HepG2 (cell line): ENCODE measurements around the gene ABHD12. TPM values are rescaled to one million over a fixed set of nuclear protein-coding genes. Genes with fewer than 3 reads are reported as not detected.

ENCODE experiments used
- CTCF ChIP-seq: sonication (generic); formaldehyde crosslinking; IDR thresholded peaks from 2 replicates; pipeline ENCODE4 v1.5.0; 2020; ENCODE audit warnings: mild to moderate bottlenecking, missing genetic modification reagents, moderate library complexity
- HOXD1 ChIP-seq: sonication (generic); formaldehyde crosslinking; IDR thresholded peaks from 2 replicates; pipeline ENCODE4 v1.5.0; 2020; ENCODE audit warnings: missing genetic modification reagents
- JARID2 ChIP-seq: sonication (generic); formaldehyde crosslinking; IDR thresholded peaks from 2 replicates; pipeline ENCODE4 v1.8.1; 2023; ENCODE audit warnings: missing genetic modification reagents, inconsistent platforms; ENCODE audit not compliant: insufficient replicate concordance
- NAIF1 ChIP-seq: sonication (generic); formaldehyde crosslinking; IDR thresholded peaks from 2 replicates; pipeline ENCODE4 v1.5.0; 2020; ENCODE audit warnings: mild to moderate bottlenecking, missing genetic modification reagents, borderline replicate concordance
- NFKBIZ ChIP-seq: IDR thresholded peaks from 2 replicates; pipeline ENCODE4 v1.6.1; 2018; ENCODE audit warnings: missing genetic modification reagents, missing compliant biosample characterization
- PCBP1 ChIP-seq: fragments of 200-400 bp; formaldehyde crosslinking; IDR thresholded peaks from 2 replicates; pipeline ENCODE4 v1.6.1; 2017; ENCODE audit warnings: mild to moderate bottlenecking, low read depth, low read length, borderline replicate concordance
- RCOR2 ChIP-seq: IDR thresholded peaks from 2 replicates; pipeline ENCODE4 v1.6.1; 2016; ENCODE audit warnings: missing biosample characterization, missing genetic modification reagents
- RELA ChIP-seq: sonication (generic); formaldehyde crosslinking; IDR thresholded peaks from 2 replicates; pipeline ENCODE4 v1.4.0; 2020; ENCODE audit warnings: missing genetic modification reagents
- SOX13 ChIP-seq, 3 experiments: fragments of 450-650 bp in 1 of 3; sonication (generic) in 1 of 3; formaldehyde crosslinking in 1 of 3; IDR thresholded peaks in 2 of 3; conservative IDR thresholded peaks in 1 of 3; 2 replicates each; pipeline versions ENCODE4 v1.5.0 to v1.6.1; 2016 to 2020; ENCODE audit warnings: antibody characterized with exemption in 1 of 3, mild to moderate bottlenecking in 1 of 3, missing compliant biosample characterization in 1 of 3, missing genetic modification reagents in 1 of 3, moderate library complexity in 1 of 3
- ZNF121 ChIP-seq: sonication (generic); formaldehyde crosslinking; IDR thresholded peaks from 2 replicates; pipeline ENCODE4 v1.5.0; 2020; ENCODE audit warnings: mild to moderate bottlenecking, missing genetic modification reagents
- ZNF331 ChIP-seq: sonication (generic); formaldehyde crosslinking; IDR thresholded peaks from 2 replicates; pipeline ENCODE4 v1.4.0; 2020; ENCODE audit warnings: missing genetic modification reagents
- polyA plus RNA-seq, 8 experiments: library from polyadenylated mRNA; depleted of rRNA in 3 of 8; stranded (reverse) in 7 of 8; unstranded in 1 of 8; fragments of >200 nt; fragmentation: Illumina TruSeq in 4 of 8; extraction: Trizol in 4 of 8; gene quantifications; 2 replicates each; pipeline versions ENCODE4 v1.2.1 to v1.2.3, GENCODE V29; 2011 to 2016; ENCODE audit warnings: low read depth in 4 of 8, missing spikeins in 1 of 8, mixed read lengths in 1 of 8; ENCODE audit not compliant: insufficient read depth in 1 of 8
- total RNA-seq, 5 experiments: library from RNA; depleted of rRNA; stranded (reverse); fragments of >200 nt; fragmentation: Illumina TruSeq; extraction: Trizol; gene quantifications; 2 replicates each; pipeline ENCODE4 v1.2.3, GENCODE V29; 2016; ENCODE audit warnings: low read depth in 1 of 5
- TF ChIP-seq, protein P1 (sequence below): IDR thresholded peaks from 2 replicates; pipeline ENCODE4 v1.4.0; 2020; ENCODE audit warnings: mild to moderate bottlenecking, missing genetic modification reagents
- TF ChIP-seq, protein P2 (sequence below): sonication (generic); formaldehyde crosslinking; IDR thresholded peaks from 2 replicates; pipeline ENCODE4 v1.4.0; 2020; ENCODE audit warnings: missing genetic modification reagents
- TF ChIP-seq, protein P3 (sequence below): sonication (generic); formaldehyde crosslinking; IDR thresholded peaks from 2 replicates; pipeline ENCODE4 v1.4.0; 2020; ENCODE audit warnings: missing genetic modification reagents
- TF ChIP-seq, protein P4 (sequence below): sonication (generic); formaldehyde crosslinking; IDR thresholded peaks from 2 replicates; pipeline ENCODE4 v1.8.0; 2022; ENCODE audit warnings: mild to moderate bottlenecking, missing genetic modification reagents, moderate library complexity

ABHD12 gene
- total and polyA plus RNA-seq, 2 of the 13 experiments (the other 11 are each of a cell fraction or from before 2014, with no cell fraction given), result 23.5 to 72.1 TPM

- TF ChIP-seq JARID2 (CRISPR knock-in tag) (no peak), HOXD1 (0 out of 2 replicates have a peak, but pooled peaks have one; percentile 8), PCBP1 (0 out of 2 replicates have a peak, but pooled peaks have one; percentile 58), SOX13 (IDR thresholded peaks at IDR 0.05) (no peak), SOX13 (CRISPR knock-in tag; conservative IDR thresholded peaks at IDR 0.05 in 1 of 2, IDR thresholded peaks at IDR 0.05 in 1 of 2) (0 out of 4 replicates have a peak, but pooled peaks of 1 of the 2 experiments have one; percentile 35), NFKBIZ (CRISPR knock-in tag) (no peak), RCOR2 (CRISPR knock-in tag) (no peak), ZNF121 (CRISPR knock-in tag) (no peak), NAIF1 (CRISPR knock-in tag) (no peak), ZNF331 (peak; percentile 22; the same call in 1 of the 2 replicates), CTCF (CRISPR knock-in tag) (peak; percentile 31; the same call in 1 of the 2 replicates), RELA (CRISPR knock-in tag) (0 out of 2 replicates have a peak, but pooled peaks have one; percentile 15)
- TF ChIP-seq, protein P1, sequence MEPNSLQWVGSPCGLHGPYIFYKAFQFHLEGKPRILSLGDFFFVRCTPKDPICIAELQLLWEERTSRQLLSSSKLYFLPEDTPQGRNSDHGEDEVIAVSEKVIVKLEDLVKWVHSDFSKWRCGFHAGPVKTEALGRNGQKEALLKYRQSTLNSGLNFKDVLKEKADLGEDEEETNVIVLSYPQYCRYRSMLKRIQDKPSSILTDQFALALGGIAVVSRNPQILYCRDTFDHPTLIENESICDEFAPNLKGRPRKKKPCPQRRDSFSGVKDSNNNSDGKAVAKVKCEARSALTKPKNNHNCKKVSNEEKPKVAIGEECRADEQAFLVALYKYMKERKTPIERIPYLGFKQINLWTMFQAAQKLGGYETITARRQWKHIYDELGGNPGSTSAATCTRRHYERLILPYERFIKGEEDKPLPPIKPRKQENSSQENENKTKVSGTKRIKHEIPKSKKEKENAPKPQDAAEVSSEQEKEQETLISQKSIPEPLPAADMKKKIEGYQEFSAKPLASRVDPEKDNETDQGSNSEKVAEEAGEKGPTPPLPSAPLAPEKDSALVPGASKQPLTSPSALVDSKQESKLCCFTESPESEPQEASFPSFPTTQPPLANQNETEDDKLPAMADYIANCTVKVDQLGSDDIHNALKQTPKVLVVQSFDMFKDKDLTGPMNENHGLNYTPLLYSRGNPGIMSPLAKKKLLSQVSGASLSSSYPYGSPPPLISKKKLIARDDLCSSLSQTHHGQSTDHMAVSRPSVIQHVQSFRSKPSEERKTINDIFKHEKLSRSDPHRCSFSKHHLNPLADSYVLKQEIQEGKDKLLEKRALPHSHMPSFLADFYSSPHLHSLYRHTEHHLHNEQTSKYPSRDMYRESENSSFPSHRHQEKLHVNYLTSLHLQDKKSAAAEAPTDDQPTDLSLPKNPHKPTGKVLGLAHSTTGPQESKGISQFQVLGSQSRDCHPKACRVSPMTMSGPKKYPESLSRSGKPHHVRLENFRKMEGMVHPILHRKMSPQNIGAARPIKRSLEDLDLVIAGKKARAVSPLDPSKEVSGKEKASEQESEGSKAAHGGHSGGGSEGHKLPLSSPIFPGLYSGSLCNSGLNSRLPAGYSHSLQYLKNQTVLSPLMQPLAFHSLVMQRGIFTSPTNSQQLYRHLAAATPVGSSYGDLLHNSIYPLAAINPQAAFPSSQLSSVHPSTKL (CRISPR knock-in tag), result peak; percentile 72
- TF ChIP-seq, protein P2, sequence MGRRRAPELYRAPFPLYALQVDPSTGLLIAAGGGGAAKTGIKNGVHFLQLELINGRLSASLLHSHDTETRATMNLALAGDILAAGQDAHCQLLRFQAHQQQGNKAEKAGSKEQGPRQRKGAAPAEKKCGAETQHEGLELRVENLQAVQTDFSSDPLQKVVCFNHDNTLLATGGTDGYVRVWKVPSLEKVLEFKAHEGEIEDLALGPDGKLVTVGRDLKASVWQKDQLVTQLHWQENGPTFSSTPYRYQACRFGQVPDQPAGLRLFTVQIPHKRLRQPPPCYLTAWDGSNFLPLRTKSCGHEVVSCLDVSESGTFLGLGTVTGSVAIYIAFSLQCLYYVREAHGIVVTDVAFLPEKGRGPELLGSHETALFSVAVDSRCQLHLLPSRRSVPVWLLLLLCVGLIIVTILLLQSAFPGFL (CRISPR knock-in tag), result no peak
- TF ChIP-seq, protein P3, sequence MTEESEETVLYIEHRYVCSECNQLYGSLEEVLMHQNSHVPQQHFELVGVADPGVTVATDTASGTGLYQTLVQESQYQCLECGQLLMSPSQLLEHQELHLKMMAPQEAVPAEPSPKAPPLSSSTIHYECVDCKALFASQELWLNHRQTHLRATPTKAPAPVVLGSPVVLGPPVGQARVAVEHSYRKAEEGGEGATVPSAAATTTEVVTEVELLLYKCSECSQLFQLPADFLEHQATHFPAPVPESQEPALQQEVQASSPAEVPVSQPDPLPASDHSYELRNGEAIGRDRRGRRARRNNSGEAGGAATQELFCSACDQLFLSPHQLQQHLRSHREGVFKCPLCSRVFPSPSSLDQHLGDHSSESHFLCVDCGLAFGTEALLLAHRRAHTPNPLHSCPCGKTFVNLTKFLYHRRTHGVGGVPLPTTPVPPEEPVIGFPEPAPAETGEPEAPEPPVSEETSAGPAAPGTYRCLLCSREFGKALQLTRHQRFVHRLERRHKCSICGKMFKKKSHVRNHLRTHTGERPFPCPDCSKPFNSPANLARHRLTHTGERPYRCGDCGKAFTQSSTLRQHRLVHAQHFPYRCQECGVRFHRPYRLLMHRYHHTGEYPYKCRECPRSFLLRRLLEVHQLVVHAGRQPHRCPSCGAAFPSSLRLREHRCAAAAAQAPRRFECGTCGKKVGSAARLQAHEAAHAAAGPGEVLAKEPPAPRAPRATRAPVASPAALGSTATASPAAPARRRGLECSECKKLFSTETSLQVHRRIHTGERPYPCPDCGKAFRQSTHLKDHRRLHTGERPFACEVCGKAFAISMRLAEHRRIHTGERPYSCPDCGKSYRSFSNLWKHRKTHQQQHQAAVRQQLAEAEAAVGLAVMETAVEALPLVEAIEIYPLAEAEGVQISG (CRISPR knock-in tag), result peak; percentile 14; the same call in 1 of the 2 replicates
- TF ChIP-seq, protein P4, sequence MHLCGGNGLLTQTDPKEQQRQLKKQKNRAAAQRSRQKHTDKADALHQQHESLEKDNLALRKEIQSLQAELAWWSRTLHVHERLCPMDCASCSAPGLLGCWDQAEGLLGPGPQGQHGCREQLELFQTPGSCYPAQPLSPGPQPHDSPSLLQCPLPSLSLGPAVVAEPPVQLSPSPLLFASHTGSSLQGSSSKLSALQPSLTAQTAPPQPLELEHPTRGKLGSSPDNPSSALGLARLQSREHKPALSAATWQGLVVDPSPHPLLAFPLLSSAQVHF, result no peak
Measured at GRCh38 chr20:25309395-25310267, 81.0 kb downstream of the ABHD12 start (continued).
